ENCODE measurements around the gene RAB11FIP4. TPM values are rescaled to one million over a fixed set of nuclear protein-coding genes. Genes with fewer than 3 reads are reported as not detected.

The RAB11FIP4 gene
- total RNA-seq, 2 donors from 2014 or later = 16.2 to 21.6 TPM

- Mint-ChIP-seq H3K9me3 (no peaks in the 10 kb centered on the region), H3K4me1 (ENCODE audit: low read depth in 2 of 2) (peaks cover 0 to 6% of the 10 kb centered on the region in 2 donors), H3K36me3 (no peaks in the 10 kb centered on the region), H3K27ac (no peak overlapping the region), H3K27me3 (peaks cover 0 to 10% of the 10 kb centered on the region in 2 donors), H3K4me3 (peak overlapping the region; percentile 63)
- DNase-seq (ENCODE audit: low spot score) (no peak), ATAC-seq (no peak)
These were observed 169.3 kb downstream of the RAB11FIP4 start for GRCh38 chr17:31560616-31561235.

- Mint-ChIP-seq H3K27ac (no peak overlapping the region), H3K4me1 (ENCODE audit: low read depth in 2 of 2) (peaks cover 0 to 6% of the 10 kb centered on the region in 2 donors), H3K4me3 (no peak overlapping the region), H3K27me3 (peaks cover 0 to 10% of the 10 kb centered on the region in 2 donors), H3K9me3 (no peaks in the 10 kb centered on the region), H3K36me3 (no peaks in the 10 kb centered on the region)
- DNase-seq (ENCODE audit: low spot score) = no peak
- ATAC-seq = no peak
These were observed 170.2 kb downstream of the RAB11FIP4 start for GRCh38 chr17:31561469-31562375.

GRCh38 chr17:31562376-31562840 is 170.9 kb downstream of the RAB11FIP4 start:
- no peaks in the 10 kb centered on the region for H3K9me3 Mint-ChIP-seq
- H3K4me3 Mint-ChIP-seq = no peak overlapping the region
- no peak overlapping the region for H3K27ac Mint-ChIP-seq
- no peaks in the 10 kb centered on the region for H3K36me3 Mint-ChIP-seq
- DNase-seq (ENCODE audit: low spot score) (no peak), ATAC-seq (no peak)
- peaks cover 0 to 10% of the 10 kb centered on the region in 2 donors for H3K27me3 Mint-ChIP-seq
- H3K4me1 Mint-ChIP-seq (ENCODE audit: low read depth in 2 of 2) = peaks cover 0 to 6% of the 10 kb centered on the region in 2 donors

GRCh38 chr17:31564291-31564690 is 172.8 kb downstream of the RAB11FIP4 start:
- no peaks in the 10 kb centered on the region for H3K9me3 Mint-ChIP-seq
- no peak overlapping the region for H3K4me3 Mint-ChIP-seq
- no peak for ATAC-seq
- peaks cover 0 to 10% of the 10 kb centered on the region in 2 donors for H3K27me3 Mint-ChIP-seq
- H3K27ac Mint-ChIP-seq = no peak overlapping the region
- H3K4me1 Mint-ChIP-seq (ENCODE audit: low read depth in 2 of 2) = peaks cover 0 to 3% of the 10 kb centered on the region in 2 donors
- DNase-seq (ENCODE audit: low spot score) = no peak
- H3K36me3 Mint-ChIP-seq = no peaks in the 10 kb centered on the region

GRCh38 chr17:31564883-31565301 is 173.4 kb downstream of the RAB11FIP4 start:
- no peak for ATAC-seq
- Mint-ChIP-seq H3K36me3 (no peaks in the 10 kb centered on the region), H3K9me3 (no peaks in the 10 kb centered on the region), H3K27ac (no peak overlapping the region), H3K27me3 (peaks cover 0 to 10% of the 10 kb centered on the region in 2 donors), H3K4me3 (no peak overlapping the region), H3K4me1 (ENCODE audit: low read depth in 2 of 2) (peaks cover 0 to 3% of the 10 kb centered on the region in 2 donors)
- DNase-seq (ENCODE audit: low spot score) = no peak

- DNase-seq (ENCODE audit: low spot score) (no peak), ATAC-seq (no peak)
- Mint-ChIP-seq H3K4me3 (no peak overlapping the region), H3K4me1 (ENCODE audit: low read depth in 2 of 2) (peaks cover 0 to 3% of the 10 kb centered on the region in 2 donors), H3K27me3 (peaks cover 0 to 8% of the 10 kb centered on the region in 2 donors), H3K36me3 (no peaks in the 10 kb centered on the region), H3K27ac (peak overlapping the region in 1 of 2 donors; percentile 58), H3K9me3 (no peaks in the 10 kb centered on the region)
These were observed 174.2 kb downstream of the RAB11FIP4 start for GRCh38 chr17:31565652-31566051.

- no peak overlapping the region for H3K27ac Mint-ChIP-seq
- H3K4me3 Mint-ChIP-seq = no peak overlapping the region
- H3K4me1 Mint-ChIP-seq (ENCODE audit: low read depth in 2 of 2) = peaks cover 0 to 3% of the 10 kb centered on the region in 2 donors
- no peaks in the 10 kb centered on the region for H3K36me3 Mint-ChIP-seq
- peaks cover 0 to 3% of the 10 kb centered on the region in 2 donors for H3K27me3 Mint-ChIP-seq
- peak in 1 of 2 donors; percentile 32 for ATAC-seq
- no peaks in the 10 kb centered on the region for H3K9me3 Mint-ChIP-seq
- no peak for DNase-seq (ENCODE audit: low spot score)
These were observed 174.9 kb downstream of the RAB11FIP4 start for GRCh38 chr17:31566247-31566991.

GRCh38 chr17:31566992-31567373 is 175.5 kb downstream of the RAB11FIP4 start:
- no peaks in the 10 kb centered on the region for H3K36me3 Mint-ChIP-seq
- H3K27me3 Mint-ChIP-seq = no peaks in the 10 kb centered on the region
- H3K27ac Mint-ChIP-seq = no peak overlapping the region
- DNase-seq (ENCODE audit: low spot score) (no peak), ATAC-seq (no peak)
- H3K4me1 Mint-ChIP-seq (ENCODE audit: low read depth in 2 of 2) = no peaks in the 10 kb centered on the region
- no peak overlapping the region for H3K4me3 Mint-ChIP-seq
- H3K9me3 Mint-ChIP-seq = no peaks in the 10 kb centered on the region

GRCh38 chr17:31568121-31568520 is 176.6 kb downstream of the RAB11FIP4 start:
- H3K9me3 Mint-ChIP-seq = no peaks in the 10 kb centered on the region
- no peaks in the 10 kb centered on the region for H3K4me1 Mint-ChIP-seq (ENCODE audit: low read depth in 2 of 2)
- H3K27me3 Mint-ChIP-seq = no peaks in the 10 kb centered on the region
- no peak for DNase-seq (ENCODE audit: low spot score)
- no peaks in the 10 kb centered on the region for H3K36me3 Mint-ChIP-seq
- no peak overlapping the region for H3K4me3 Mint-ChIP-seq
- H3K27ac Mint-ChIP-seq = no peak overlapping the region
- peak; percentile 41 to 50 for ATAC-seq

- DNase-seq (ENCODE audit: low spot score) (no peak), ATAC-seq (no peak)
- Mint-ChIP-seq H3K27me3 (no peaks in the 10 kb centered on the region), H3K4me1 (ENCODE audit: low read depth in 2 of 2) (no peaks in the 10 kb centered on the region), H3K27ac (no peak overlapping the region), H3K4me3 (no peak overlapping the region), H3K36me3 (no peaks in the 10 kb centered on the region), H3K9me3 (no peaks in the 10 kb centered on the region)
These were observed 177.1 kb downstream of the RAB11FIP4 start for GRCh38 chr17:31568539-31568938.

- DNase-seq (ENCODE audit: low spot score) (no peak), ATAC-seq (no peak)
- Mint-ChIP-seq H3K36me3 (no peaks in the 10 kb centered on the region), H3K4me3 (no peak overlapping the region), H3K27me3 (no peaks in the 10 kb centered on the region), H3K27ac (no peak overlapping the region), H3K9me3 (no peaks in the 10 kb centered on the region), H3K4me1 (ENCODE audit: low read depth in 2 of 2) (no peaks in the 10 kb centered on the region)
These were observed 178.8 kb downstream of the RAB11FIP4 start for GRCh38 chr17:31570231-31570630.

GRCh38 chr17:31570951-31571892 is 179.7 kb downstream of the RAB11FIP4 start:
- no peaks in the 10 kb centered on the region for H3K4me1 Mint-ChIP-seq (ENCODE audit: low read depth in 2 of 2)
- ATAC-seq (peak in 1 of 2 donors; percentile 4), DNase-seq (ENCODE audit: low spot score) (no peak)
- no peaks in the 10 kb centered on the region for H3K36me3 Mint-ChIP-seq
- H3K27ac Mint-ChIP-seq = no peak overlapping the region
- H3K27me3 Mint-ChIP-seq = no peaks in the 10 kb centered on the region
- no peaks in the 10 kb centered on the region for H3K9me3 Mint-ChIP-seq
- H3K4me3 Mint-ChIP-seq = no peak overlapping the region

GRCh38 chr17:31572341-31572740 is 180.9 kb downstream of the RAB11FIP4 start:
- Mint-ChIP-seq H3K36me3 (no peaks in the 10 kb centered on the region), H3K27me3 (no peaks in the 10 kb centered on the region), H3K27ac (peak overlapping the region in 1 of 2 donors; percentile 23), H3K4me1 (ENCODE audit: low read depth in 2 of 2) (no peaks in the 10 kb centered on the region), H3K4me3 (no peak overlapping the region), H3K9me3 (no peaks in the 10 kb centered on the region)
- no peak for ATAC-seq
- DNase-seq (ENCODE audit: low spot score) = no peak

Measured in natural killer cell treated with Interleukin-12 subunit alpha and Interleukin-12 subunit beta and Interleukin-15 and Interleukin-18, amount 100 ng/mL, for 72 hours (primary cell).